ENCODE results near the gene ARHGEF28.

Gene ARHGEF28

GRCh38 chr5:73861313-73861988 lies 235.5 kb downstream of the ARHGEF28 start:
- no peak for DNase-seq

- no peak for DNase-seq
Observed at GRCh38 chr5:73862796-73863195, 236.8 kb downstream of the ARHGEF28 start.

- no peak for DNase-seq
Observed at GRCh38 chr5:73863876-73864275, 237.9 kb downstream of the ARHGEF28 start.

GRCh38 chr5:73865315-73865714 lies 239.3 kb downstream of the ARHGEF28 start:
- no peak for DNase-seq

- no peak for DNase-seq
Observed at GRCh38 chr5:73867345-73868335, 241.6 kb downstream of the ARHGEF28 start.

GRCh38 chr5:73883646-73884045 lies 257.6 kb downstream of the ARHGEF28 start:
- DNase-seq, result no peak

- no peak for DNase-seq
Observed at GRCh38 chr5:73887688-73888087, 261.7 kb downstream of the ARHGEF28 start.

- no peak for DNase-seq
Observed at GRCh38 chr5:73890569-73890968, 264.6 kb downstream of the ARHGEF28 start.

GRCh38 chr5:73892218-73892617 lies 266.2 kb downstream of the ARHGEF28 start:
- no peak for DNase-seq

GRCh38 chr5:73892806-73893205 lies 266.8 kb downstream of the ARHGEF28 start:
- DNase-seq, result no peak

- no peak for DNase-seq
Observed at GRCh38 chr5:73893813-73894212, 267.8 kb downstream of the ARHGEF28 start.

GRCh38 chr5:73894860-73895259 lies 268.9 kb downstream of the ARHGEF28 start:
- DNase-seq, result no peak

- DNase-seq, result no peak
Observed at GRCh38 chr5:73895471-73895870, 269.5 kb downstream of the ARHGEF28 start.

GRCh38 chr5:73896097-73896496 lies 270.1 kb downstream of the ARHGEF28 start:
- no peak for DNase-seq

- no peak for DNase-seq
Observed at GRCh38 chr5:73896668-73897067, 270.7 kb downstream of the ARHGEF28 start.

GRCh38 chr5:73897893-73898292 lies 271.9 kb downstream of the ARHGEF28 start:
- no peak for DNase-seq

- no peak for DNase-seq
Observed at GRCh38 chr5:73899055-73899454, 273.1 kb downstream of the ARHGEF28 start.

GRCh38 chr5:73899916-73900315 lies 273.9 kb downstream of the ARHGEF28 start:
- no peak for DNase-seq

GRCh38 chr5:73900566-73900965 lies 274.6 kb downstream of the ARHGEF28 start:
- no peak for DNase-seq

GRCh38 chr5:73901043-73901442 lies 275.0 kb downstream of the ARHGEF28 start:
- DNase-seq, result no peak

GRCh38 chr5:73901455-73901854 lies 275.5 kb downstream of the ARHGEF28 start:
- no peak for DNase-seq

- no peak for DNase-seq
Observed at GRCh38 chr5:73902327-73903051, 276.5 kb downstream of the ARHGEF28 start.

- no peak for DNase-seq
Observed at GRCh38 chr5:73903169-73903568, 277.2 kb downstream of the ARHGEF28 start.

Data from T1000 (cell line).